Colonic mucosa (tissue), 4 donors: ENCODE results near the gene HDDC2. TPM values are rescaled to one million over a fixed set of nuclear protein-coding genes. Genes with fewer than 3 reads are reported as not detected.

ENCODE experiments used
- DNase-seq: peaks from one replicate; pipeline ENCODE4 v3.0.0-alpha.2; 2020
- H3K27ac ChIP-seq: fragments of 200-600 bp; one replicate; pipeline ENCODE4 v1.8.0; 2021
- H3K27me3 ChIP-seq: fragments of 200-600 bp; one replicate; pipeline ENCODE4 v1.8.0; 2021
- H3K36me3 ChIP-seq: fragments of 200-600 bp; one replicate; pipeline ENCODE4 v1.8.0; 2021
- H3K4me1 ChIP-seq: fragments of 200-600 bp; one replicate; pipeline ENCODE4 v1.8.0; 2021; ENCODE audit warnings: mild to moderate bottlenecking
- H3K4me3 ChIP-seq: fragments of 200-600 bp; one replicate; pipeline ENCODE4 v1.8.0; 2021
- H3K9ac ChIP-seq, 2 donors: one replicate each; pipeline ENCODE4 v1.7.0; 2013; ENCODE audit warnings: control low read depth in 2 of 2, low read depth in 2 of 2, low read length in 2 of 2
- H3K9me3 ChIP-seq: fragments of 200-600 bp; one replicate; pipeline ENCODE4 v1.8.0; 2021
- intact Hi-C: fragments of 100-400 bp; cut with DNase I; formaldehyde crosslinking; loops from one replicate; pipeline ENCODE4 v1.14.1; 2022
- total RNA-seq, 2 donors: library from RNA; stranded (reverse); fragmentation: NEBNext Ultra II Directional in 1 of 2; extraction: Animal tissue kit (Norgen Biotek cat#: 25700) in 1 of 2; gene quantifications; one replicate each; pipeline ENCODE4 v1.2.1, GENCODE V29; 2021
- TF ChIP-seq, protein P1 (sequence below): fragments of 200-600 bp; IDR thresholded peaks from one replicate; pipeline ENCODE4 v1.8.0; 2022; ENCODE audit warnings: antibody characterized with exemption, mild to moderate bottlenecking
- donor health status: healthy.
- donor health status: DM: no; HTN: no; CAD: no.
- donor health status: DM: no; HTN: no; CAD: no.

HDDC2 gene
- total RNA-seq, 2 donors from 2014 or later: 39.4 to 44.8 TPM

DNA sequence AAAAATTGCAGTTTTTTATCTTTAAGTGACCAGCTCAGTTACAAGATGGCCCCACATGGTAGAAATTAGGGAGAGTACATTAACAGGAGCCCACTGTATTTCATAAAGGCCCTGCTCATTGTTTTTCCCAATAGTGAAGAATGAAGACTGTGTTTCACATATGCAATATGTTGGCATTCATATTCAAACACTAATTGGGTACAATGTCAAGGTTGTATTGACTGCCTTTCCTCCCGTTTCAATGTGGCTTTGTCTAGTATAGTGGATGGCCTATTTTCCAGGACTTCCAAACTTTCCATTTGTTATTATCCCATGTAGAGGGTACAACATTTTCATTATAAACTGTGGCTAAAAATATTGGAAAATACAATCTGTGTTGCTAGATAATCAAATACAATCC, 51.3 kb downstream of the HDDC2 start:
- no peak overlapping the region for H3K27ac ChIP-seq
- H3K36me3 ChIP-seq: no peaks in the 10 kb centered on the region
- intact Hi-C loops: no loop called here
- no peaks in the 10 kb centered on the region for H3K9me3 ChIP-seq
- no peak overlapping the region for H3K9ac ChIP-seq
- H3K4me1 ChIP-seq: no peaks in the 10 kb centered on the region
- TF ChIP-seq, protein P1, sequence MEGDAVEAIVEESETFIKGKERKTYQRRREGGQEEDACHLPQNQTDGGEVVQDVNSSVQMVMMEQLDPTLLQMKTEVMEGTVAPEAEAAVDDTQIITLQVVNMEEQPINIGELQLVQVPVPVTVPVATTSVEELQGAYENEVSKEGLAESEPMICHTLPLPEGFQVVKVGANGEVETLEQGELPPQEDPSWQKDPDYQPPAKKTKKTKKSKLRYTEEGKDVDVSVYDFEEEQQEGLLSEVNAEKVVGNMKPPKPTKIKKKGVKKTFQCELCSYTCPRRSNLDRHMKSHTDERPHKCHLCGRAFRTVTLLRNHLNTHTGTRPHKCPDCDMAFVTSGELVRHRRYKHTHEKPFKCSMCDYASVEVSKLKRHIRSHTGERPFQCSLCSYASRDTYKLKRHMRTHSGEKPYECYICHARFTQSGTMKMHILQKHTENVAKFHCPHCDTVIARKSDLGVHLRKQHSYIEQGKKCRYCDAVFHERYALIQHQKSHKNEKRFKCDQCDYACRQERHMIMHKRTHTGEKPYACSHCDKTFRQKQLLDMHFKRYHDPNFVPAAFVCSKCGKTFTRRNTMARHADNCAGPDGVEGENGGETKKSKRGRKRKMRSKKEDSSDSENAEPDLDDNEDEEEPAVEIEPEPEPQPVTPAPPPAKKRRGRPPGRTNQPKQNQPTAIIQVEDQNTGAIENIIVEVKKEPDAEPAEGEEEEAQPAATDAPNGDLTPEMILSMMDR: no peak
- H3K4me3 ChIP-seq: no peak overlapping the region
- no peaks in the 10 kb centered on the region for H3K27me3 ChIP-seq
- no peak for DNase-seq

- Histone ChIP-seq H3K9ac (no peak overlapping the region), H3K4me3 (no peak overlapping the region), H3K36me3 (no peaks in the 10 kb centered on the region), H3K4me1 (no peaks in the 10 kb centered on the region), H3K27ac (no peak overlapping the region), H3K9me3 (no peaks in the 10 kb centered on the region), H3K27me3 (no peaks in the 10 kb centered on the region)
- DNase-seq: no peak
- intact Hi-C loops: no loop called here
- TF ChIP-seq, protein P1: no peak
Measured at GRCh38 chr6:125248136-125248535, 53.6 kb downstream of the HDDC2 start.

DNA sequence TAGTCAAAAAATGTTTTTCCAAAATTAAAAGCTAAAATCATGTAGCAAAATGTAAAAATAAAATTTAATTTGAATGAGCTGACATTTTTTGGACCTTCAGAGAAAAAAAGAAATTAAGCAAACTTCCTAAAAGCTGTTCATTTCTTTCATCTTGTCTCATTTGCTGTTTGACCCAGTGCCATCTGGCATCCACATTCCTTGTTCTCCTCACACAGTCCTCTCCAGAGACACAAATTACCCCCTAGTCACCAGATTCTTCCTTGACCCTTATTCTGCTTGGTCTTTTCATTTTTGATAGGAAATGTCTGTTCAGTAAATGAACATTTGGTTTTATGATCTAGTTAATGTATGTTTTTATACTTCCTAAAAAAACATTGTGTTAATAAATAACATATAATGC, 55.2 kb downstream of the HDDC2 start:
- TF ChIP-seq, protein P1: no peak
- no peaks in the 10 kb centered on the region for H3K27me3 ChIP-seq
- intact Hi-C loops: no loop called here
- no peak for DNase-seq
- no peak overlapping the region for H3K27ac ChIP-seq
- H3K4me3 ChIP-seq: no peak overlapping the region
- H3K9ac ChIP-seq: no peak overlapping the region
- H3K4me1 ChIP-seq: no peaks in the 10 kb centered on the region
- H3K9me3 ChIP-seq: no peaks in the 10 kb centered on the region
- H3K36me3 ChIP-seq: no peaks in the 10 kb centered on the region

DNA sequence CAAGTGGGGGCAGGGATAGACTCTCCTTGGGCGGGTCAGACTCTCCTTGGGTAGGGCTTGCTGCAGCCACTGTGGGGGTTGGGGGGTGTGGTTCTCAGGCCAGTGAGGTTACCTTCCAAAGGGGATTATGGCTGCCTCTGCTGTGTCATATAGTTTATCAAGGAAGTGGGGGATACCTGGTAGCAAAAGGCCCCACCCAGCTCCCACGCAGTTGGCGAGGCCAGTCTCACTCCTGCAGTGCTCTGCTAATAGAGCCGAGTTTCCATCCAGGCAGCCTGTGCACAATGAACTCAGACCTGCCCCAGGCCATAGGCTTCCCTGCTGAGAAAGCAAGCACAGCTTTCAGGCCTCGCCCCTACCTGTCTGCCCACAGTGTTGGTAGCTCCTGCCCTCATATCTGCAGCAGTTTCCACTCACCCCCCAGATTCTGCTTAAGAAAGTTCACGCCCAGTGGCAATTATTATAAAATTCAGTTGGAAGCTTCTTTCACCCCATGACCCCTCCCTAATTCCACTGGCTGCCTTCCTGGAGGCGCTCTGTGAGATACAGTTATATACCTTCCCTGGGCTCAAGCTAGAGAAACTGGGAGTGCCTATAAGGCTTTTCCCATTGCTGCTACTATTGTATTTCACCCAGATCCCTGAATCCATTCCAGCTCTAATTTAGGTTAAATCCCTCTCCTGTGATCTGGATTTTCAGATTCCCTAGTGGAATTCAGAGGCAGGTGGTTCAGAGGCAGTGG, 56.1 kb downstream of the HDDC2 start:
- DNase-seq: peak; percentile 36
- H3K36me3 ChIP-seq: no peaks in the 10 kb centered on the region
- TF ChIP-seq, protein P1: no peak
- H3K9ac ChIP-seq: no peak overlapping the region
- no peaks in the 10 kb centered on the region for H3K4me1 ChIP-seq
- no peaks in the 10 kb centered on the region for H3K9me3 ChIP-seq
- no peak overlapping the region for H3K27ac ChIP-seq
- intact Hi-C loops: no loop called here
- H3K4me3 ChIP-seq: no peak overlapping the region
- H3K27me3 ChIP-seq: no peaks in the 10 kb centered on the region

- TF ChIP-seq, protein P1: no peak
- no peaks in the 10 kb centered on the region for H3K36me3 ChIP-seq
- intact Hi-C loops: no loop called here
- H3K9ac ChIP-seq: no peak overlapping the region
- H3K27ac ChIP-seq: no peak overlapping the region
- H3K27me3 ChIP-seq: no peaks in the 10 kb centered on the region
- H3K4me3 ChIP-seq: no peak overlapping the region
- H3K4me1 ChIP-seq: no peaks in the 10 kb centered on the region
- H3K9me3 ChIP-seq: no peaks in the 10 kb centered on the region
- no peak for DNase-seq
Measured at GRCh38 chr6:125245109-125245508, 56.7 kb downstream of the HDDC2 start.
